HepG2 (cell line): ENCODE measurements around the gene CHRM2. TPM values are rescaled to one million over a fixed set of nuclear protein-coding genes. Genes with fewer than 3 reads are reported as not detected.

Experiments
- ATAC-seq: fragments of 200-7000 bp; cut with Tn5 transposase; 3 replicates; pipeline ENCODE4 v1.9.1; 2020; ENCODE audit warnings: mild to moderate bottlenecking, moderate library complexity
- BruUV-seq: library from RNA; stranded (reverse); fragments of 400-500 nt; replicated peaks from 2 replicates; lab custom pipeline; 2021; lab: Mats Ljungman, UMichigan
- CTCF ChIA-PET: fragments of 300-600 bp; formaldehyde crosslinking; extraction: SDS; loops from one replicate; lab custom pipeline; 2021; ENCODE audit warnings: low total read pairs, inconsistent platforms, low intra/inter-chr PET ratio; lab: Yijun Ruan, JAX
- POLR2A ChIA-PET: fragments of 350-600 bp; sonication (Branson Sonifier 250); formaldehyde crosslinking; loops from one replicate; lab custom pipeline; 2020; ENCODE audit warnings: antibody characterized with exemption, inconsistent platforms; lab: Yijun Ruan, JAX
- DNase-seq: peaks from one replicate; pipeline ENCODE4 v3.0.0-alpha.2; 2015; ENCODE audit warnings: low spot score
- FAIRE-seq: peaks from 3 replicates; lab custom pipeline; 2011; peaks lifted over from hg19 to GRCh38; lab: Jason Lieb, UNC
- H2AFZ ChIP-seq: one replicate; pipeline ENCODE4 v1.6.1; 2011; ENCODE audit warnings: low read length, inconsistent platforms
- H3K27ac ChIP-seq: fragments of 300-600 bp; 3 replicates; pipeline ENCODE4 v1.8.0; 2011; ENCODE audit warnings: mixed run types, mild to moderate bottlenecking, mixed read lengths, low read length, inconsistent platforms; ENCODE audit not compliant: insufficient read depth; ENCODE audit errors: extremely low read length
- H3K27me3 ChIP-seq, 2 experiments: fragments of 200-600 bp in 1 of 2; 2 replicates in 1 of 2; 3 replicates in 1 of 2; pipeline versions ENCODE4 v1.6.0 to v1.8.0; 2011; ENCODE audit warnings: low read length in 2 of 2, mild to moderate bottlenecking in 2 of 2, moderate library complexity in 2 of 2, inconsistent platforms in 1 of 2; ENCODE audit not compliant: insufficient read depth in 2 of 2, control insufficient read depth in 1 of 2
- H3K36me3 ChIP-seq, 2 experiments: fragments of 200-600 bp in 1 of 2; replicated peaks in 1 of 2; 2 replicates in 1 of 2; 3 replicates in 1 of 2; pipeline versions ENCODE4 v1.5.1 to v1.8.0; 2011; ENCODE audit warnings: low read length in 2 of 2, inconsistent platforms in 1 of 2; ENCODE audit not compliant: insufficient read depth in 2 of 2, control insufficient read depth in 1 of 2
- H3K4me1 ChIP-seq: 2 replicates; pipeline ENCODE4 v1.5.1; 2012; ENCODE audit warnings: low read length, inconsistent platforms; ENCODE audit not compliant: insufficient read depth
- H3K4me2 ChIP-seq: 2 replicates; pipeline ENCODE4 v1.6.0; 2011; ENCODE audit warnings: low read depth, low read length, inconsistent platforms
- H3K4me3 ChIP-seq, 3 experiments: fragments of 200-600 bp in 1 of 3; sonication (generic), shearing (Covaris generic) in 1 of 3; replicated peaks in 1 of 3; 2 replicates each; pipeline ENCODE4 v1.5.1; 2011 to 2016; ENCODE audit warnings: low read length in 3 of 3, inconsistent platforms in 2 of 3, low read depth in 2 of 3, mild to moderate bottlenecking in 2 of 3, control low read depth in 1 of 3, mixed read lengths in 1 of 3; ENCODE audit not compliant: insufficient read depth in 1 of 3
- H3K79me2 ChIP-seq: one replicate; pipeline ENCODE4 v1.6.1; 2011; ENCODE audit warnings: low read length, inconsistent platforms; ENCODE audit not compliant: insufficient read depth
- H3K9ac ChIP-seq: 2 replicates; pipeline ENCODE4 v1.6.0; 2011; ENCODE audit warnings: mild to moderate bottlenecking, low read depth, low read length, inconsistent platforms; ENCODE audit not compliant: insufficient read depth
- H3K9me3 ChIP-seq: 2 replicates; pipeline ENCODE4 v1.5.1; 2012; ENCODE audit warnings: mild to moderate bottlenecking, low read length
- H4K20me1 ChIP-seq: 2 replicates; pipeline ENCODE4 v1.6.0; 2011; ENCODE audit warnings: inconsistent platforms, mild to moderate bottlenecking, low read length, moderate library complexity; ENCODE audit not compliant: insufficient read depth
- KAT2B ChIP-seq: fragments of 150-350 bp; IDR thresholded peaks from 2 replicates; pipeline ENCODE4 v1.6.1; 2014; ENCODE audit warnings: low read depth, low read length, borderline replicate concordance
- MTF2 ChIP-seq: sonication (generic); formaldehyde crosslinking; IDR thresholded peaks from 2 replicates; pipeline ENCODE4 v1.5.0; 2020; ENCODE audit warnings: missing genetic modification reagents, borderline replicate concordance
- RFX5 ChIP-seq: IDR thresholded peaks from 2 replicates; pipeline ENCODE4 v1.6.1; 2011; ENCODE audit warnings: low read depth, low read length, improper control_type of control experiment
- ZNF101 ChIP-seq: sonication (generic); formaldehyde crosslinking; IDR thresholded peaks from 2 replicates; pipeline ENCODE4 v1.4.0; 2020; ENCODE audit warnings: mild to moderate bottlenecking, low read depth, missing genetic modification reagents, borderline replicate concordance
- ZNF136 ChIP-seq: sonication (generic); formaldehyde crosslinking; IDR thresholded peaks from 2 replicates; pipeline ENCODE4 v1.8.1; 2022; ENCODE audit warnings: low read depth, mild to moderate bottlenecking, moderate library complexity, missing genetic modification reagents
- ZNF558 ChIP-seq: sonication (generic); formaldehyde crosslinking; IDR thresholded peaks from 2 replicates; pipeline ENCODE4 v1.9.0; 2022; ENCODE audit warnings: mild to moderate bottlenecking, missing genetic modification reagents, borderline replicate concordance
- ZNF570 ChIP-seq: sonication (generic); formaldehyde crosslinking; IDR thresholded peaks from 2 replicates; pipeline ENCODE4 v1.4.0; 2020; ENCODE audit warnings: mild to moderate bottlenecking, missing genetic modification reagents, borderline replicate concordance
- in situ Hi-C: cut with HindIII; loops from 2 replicates; pipeline ENCODE4 v1.10.0; 2017; ENCODE audit warnings: low pct_unique_long_range_greater_than_20kb; ENCODE audit not compliant: extremely low pct_ligation_motif_present
- intact Hi-C: fragments of 100-400 bp; cut with micrococcal nuclease; formaldehyde crosslinking; loops from one replicate; pipeline ENCODE4 v1.10.0; 2022; ENCODE audit not compliant: unreplicated experiment
- polyA plus RNA-seq, 8 experiments: library from polyadenylated mRNA; depleted of rRNA in 3 of 8; stranded (reverse) in 7 of 8; unstranded in 1 of 8; fragments of >200 nt; fragmentation: Illumina TruSeq in 4 of 8; extraction: Trizol in 4 of 8; gene quantifications; 2 replicates each; pipeline versions ENCODE4 v1.2.1 to v1.2.3, GENCODE V29; 2011 to 2016; ENCODE audit warnings: low read depth in 4 of 8, missing spikeins in 1 of 8, mixed read lengths in 1 of 8; ENCODE audit not compliant: insufficient read depth in 1 of 8
- total RNA-seq, 5 experiments: library from RNA; depleted of rRNA; stranded (reverse); fragments of >200 nt; fragmentation: Illumina TruSeq; extraction: Trizol; gene quantifications; 2 replicates each; pipeline ENCODE4 v1.2.3, GENCODE V29; 2016; ENCODE audit warnings: low read depth in 1 of 5
- TF ChIP-seq, protein P1 (sequence below): sonication (generic); formaldehyde crosslinking; conservative IDR thresholded peaks from 2 replicates; pipeline ENCODE4 v1.4.0; 2020; ENCODE audit warnings: mild to moderate bottlenecking, missing genetic modification reagents, moderate library complexity

The CHRM2 gene
- total and polyA plus RNA-seq, 2 of the 13 experiments (the other 11 are each of a cell fraction or from before 2014, with no cell fraction given), result not detected

DNA sequence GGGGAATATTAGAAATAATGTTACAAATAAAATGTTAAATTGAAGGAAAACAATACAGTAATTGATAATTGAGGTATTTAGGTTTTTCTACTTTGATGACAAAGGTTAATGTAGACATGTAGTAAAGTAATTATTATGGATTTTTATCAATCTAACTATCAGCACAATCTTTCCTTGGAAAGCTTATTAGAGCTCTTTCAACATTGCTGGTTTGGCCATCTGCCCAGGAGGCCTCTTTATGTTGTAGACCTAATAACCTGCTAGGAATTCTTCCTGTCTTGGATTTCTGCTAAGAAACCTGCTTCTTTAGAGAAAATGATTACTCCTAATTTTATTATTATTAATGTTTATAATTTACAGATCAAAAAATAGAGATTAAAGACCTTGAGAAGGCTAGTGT is 78.9 kb downstream of the CHRM2 start:
- no peak overlapping the region for H3K4me3 ChIP-seq
- ATAC-seq (no peak), FAIRE-seq (no peak), DNase-seq (no peak)
- no peaks in the 10 kb centered on the region for H3K9me3 ChIP-seq
- H3K36me3 ChIP-seq, result no peaks in the 10 kb centered on the region
- H3K27me3 ChIP-seq, result no peaks in the 10 kb centered on the region
- no peaks in the 10 kb centered on the region for H3K4me1 ChIP-seq
- H3K4me2 ChIP-seq, result no peak overlapping the region
- TF ChIP-seq ZNF136 (no peak), ZNF570 (CRISPR knock-in tag) (no peak), MTF2 (CRISPR knock-in tag) (no peak), KAT2B (no peak), ZNF558 (CRISPR knock-in tag) (no peak), ZNF101 (CRISPR knock-in tag) (no peak), RFX5 (no peak)
- TF ChIP-seq, protein P1, sequence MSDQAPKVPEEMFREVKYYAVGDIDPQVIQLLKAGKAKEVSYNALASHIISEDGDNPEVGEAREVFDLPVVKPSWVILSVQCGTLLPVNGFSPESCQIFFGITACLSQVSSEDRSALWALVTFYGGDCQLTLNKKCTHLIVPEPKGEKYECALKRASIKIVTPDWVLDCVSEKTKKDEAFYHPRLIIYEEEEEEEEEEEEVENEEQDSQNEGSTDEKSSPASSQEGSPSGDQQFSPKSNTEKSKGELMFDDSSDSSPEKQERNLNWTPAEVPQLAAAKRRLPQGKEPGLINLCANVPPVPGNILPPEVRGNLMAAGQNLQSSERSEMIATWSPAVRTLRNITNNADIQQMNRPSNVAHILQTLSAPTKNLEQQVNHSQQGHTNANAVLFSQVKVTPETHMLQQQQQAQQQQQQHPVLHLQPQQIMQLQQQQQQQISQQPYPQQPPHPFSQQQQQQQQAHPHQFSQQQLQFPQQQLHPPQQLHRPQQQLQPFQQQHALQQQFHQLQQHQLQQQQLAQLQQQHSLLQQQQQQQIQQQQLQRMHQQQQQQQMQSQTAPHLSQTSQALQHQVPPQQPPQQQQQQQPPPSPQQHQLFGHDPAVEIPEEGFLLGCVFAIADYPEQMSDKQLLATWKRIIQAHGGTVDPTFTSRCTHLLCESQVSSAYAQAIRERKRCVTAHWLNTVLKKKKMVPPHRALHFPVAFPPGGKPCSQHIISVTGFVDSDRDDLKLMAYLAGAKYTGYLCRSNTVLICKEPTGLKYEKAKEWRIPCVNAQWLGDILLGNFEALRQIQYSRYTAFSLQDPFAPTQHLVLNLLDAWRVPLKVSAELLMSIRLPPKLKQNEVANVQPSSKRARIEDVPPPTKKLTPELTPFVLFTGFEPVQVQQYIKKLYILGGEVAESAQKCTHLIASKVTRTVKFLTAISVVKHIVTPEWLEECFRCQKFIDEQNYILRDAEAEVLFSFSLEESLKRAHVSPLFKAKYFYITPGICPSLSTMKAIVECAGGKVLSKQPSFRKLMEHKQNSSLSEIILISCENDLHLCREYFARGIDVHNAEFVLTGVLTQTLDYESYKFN (CRISPR knock-in tag), result no peak
- in situ Hi-C loops (no loop called here), intact Hi-C loops (no loop called here)
- no TSS peak for BruUV-seq
- no peak overlapping the region for H3K27ac ChIP-seq
- no peak overlapping the region for H2AFZ ChIP-seq
- no peaks in the 10 kb centered on the region for H3K79me2 ChIP-seq
- POLR2A ChIA-PET, result no interaction called here
- no peak overlapping the region for H3K9ac ChIP-seq
- CTCF ChIA-PET, result no interaction called here
- H4K20me1 ChIP-seq, result no peaks in the 10 kb centered on the region
